ENCODE results near the gene TSPAN9.

The TSPAN9 gene

GRCh38 chr12:3187846-3188770, 110.9 kb downstream of the TSPAN9 start:
- DNase-seq (ENCODE audit: low read depth), result no peak
- H3K4me3 ChIP-seq (ENCODE audit: low read length), result no peak overlapping the region
- TF ChIP-seq, protein P1, sequence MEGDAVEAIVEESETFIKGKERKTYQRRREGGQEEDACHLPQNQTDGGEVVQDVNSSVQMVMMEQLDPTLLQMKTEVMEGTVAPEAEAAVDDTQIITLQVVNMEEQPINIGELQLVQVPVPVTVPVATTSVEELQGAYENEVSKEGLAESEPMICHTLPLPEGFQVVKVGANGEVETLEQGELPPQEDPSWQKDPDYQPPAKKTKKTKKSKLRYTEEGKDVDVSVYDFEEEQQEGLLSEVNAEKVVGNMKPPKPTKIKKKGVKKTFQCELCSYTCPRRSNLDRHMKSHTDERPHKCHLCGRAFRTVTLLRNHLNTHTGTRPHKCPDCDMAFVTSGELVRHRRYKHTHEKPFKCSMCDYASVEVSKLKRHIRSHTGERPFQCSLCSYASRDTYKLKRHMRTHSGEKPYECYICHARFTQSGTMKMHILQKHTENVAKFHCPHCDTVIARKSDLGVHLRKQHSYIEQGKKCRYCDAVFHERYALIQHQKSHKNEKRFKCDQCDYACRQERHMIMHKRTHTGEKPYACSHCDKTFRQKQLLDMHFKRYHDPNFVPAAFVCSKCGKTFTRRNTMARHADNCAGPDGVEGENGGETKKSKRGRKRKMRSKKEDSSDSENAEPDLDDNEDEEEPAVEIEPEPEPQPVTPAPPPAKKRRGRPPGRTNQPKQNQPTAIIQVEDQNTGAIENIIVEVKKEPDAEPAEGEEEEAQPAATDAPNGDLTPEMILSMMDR (conservative IDR thresholded peaks at IDR 0.05; ENCODE audit: low read length), result no peak

DNA sequence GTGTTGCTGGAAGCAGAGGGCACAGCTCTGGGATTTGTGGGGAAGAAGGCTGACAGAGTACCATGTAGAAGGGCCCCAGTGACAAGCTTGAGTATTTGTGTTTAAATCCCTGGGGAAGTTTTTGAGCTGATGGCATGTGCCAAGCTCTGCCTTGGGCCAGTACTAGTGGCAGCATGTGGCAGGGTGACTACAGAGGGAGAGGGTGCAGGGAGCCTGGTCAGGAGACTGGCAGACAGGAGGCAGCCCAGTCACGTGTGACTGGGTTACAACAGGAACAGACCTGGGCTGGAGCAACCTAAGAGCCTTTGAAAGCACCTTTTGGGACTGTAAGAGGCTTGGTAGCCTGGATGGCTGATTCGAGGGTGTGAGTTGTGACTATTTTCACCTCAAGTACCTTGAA, 112.1 kb downstream of the TSPAN9 start:
- no peak overlapping the region for H3K4me3 ChIP-seq (ENCODE audit: low read length)
- DNase-seq (ENCODE audit: low read depth), result no peak
- TF ChIP-seq, protein P1 (conservative IDR thresholded peaks at IDR 0.05; ENCODE audit: low read length), result no peak

DNA sequence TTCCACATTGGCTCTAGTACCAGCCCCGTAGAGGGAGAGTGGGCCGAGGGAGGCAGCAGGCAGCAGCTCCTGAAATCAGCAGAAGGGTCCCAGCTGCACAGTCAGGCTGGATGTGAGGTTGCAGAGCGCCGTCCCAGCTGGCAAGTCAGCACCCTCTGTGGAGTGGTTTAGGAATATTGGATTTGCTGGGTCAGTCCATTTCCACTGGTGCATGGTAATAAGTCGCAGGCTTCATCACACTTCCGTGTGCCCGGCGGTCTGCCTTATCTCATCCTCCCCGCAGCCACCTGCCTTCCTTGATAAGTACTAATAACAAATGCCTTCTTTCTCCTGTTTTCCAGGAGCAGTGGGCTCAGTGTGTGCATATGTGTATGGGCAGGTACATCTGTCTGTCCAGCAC, 112.9 kb downstream of the TSPAN9 start:
- no peak overlapping the region for H3K4me3 ChIP-seq (ENCODE audit: low read length)
- TF ChIP-seq, protein P1 (conservative IDR thresholded peaks at IDR 0.05; ENCODE audit: low read length), result no peak
- no peak for DNase-seq (ENCODE audit: low read depth)

DNA sequence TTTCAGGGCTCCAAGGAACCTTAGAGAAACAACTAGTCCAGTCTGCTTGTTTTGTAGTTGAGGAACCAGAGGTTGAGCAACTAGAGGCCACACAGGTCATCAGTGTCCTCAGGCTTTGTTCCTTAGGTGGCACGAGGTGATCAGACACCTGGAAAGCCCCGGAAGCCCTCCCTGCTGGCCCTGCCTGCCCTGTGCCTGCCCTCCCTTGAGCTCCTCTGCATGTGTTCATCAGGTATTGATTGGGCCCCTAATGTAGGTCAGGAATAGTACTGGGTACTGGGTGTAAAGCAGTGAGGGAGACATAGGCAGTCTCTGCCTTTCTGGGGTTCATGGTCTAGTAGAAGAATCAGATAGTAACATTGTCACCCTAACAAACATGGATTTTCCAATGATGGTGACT, 114.3 kb downstream of the TSPAN9 start:
- no peak for DNase-seq (ENCODE audit: low read depth)
- TF ChIP-seq, protein P1 (conservative IDR thresholded peaks at IDR 0.05; ENCODE audit: low read length), result no peak
- no peak overlapping the region for H3K4me3 ChIP-seq (ENCODE audit: low read length)

GRCh38 chr12:3192221-3192620, 115.0 kb downstream of the TSPAN9 start:
- no peak for DNase-seq (ENCODE audit: low read depth)
- TF ChIP-seq, protein P1 (conservative IDR thresholded peaks at IDR 0.05; ENCODE audit: low read length), result no peak
- H3K4me3 ChIP-seq (ENCODE audit: low read length), result no peak overlapping the region

GRCh38 chr12:3193131-3193530, 116.0 kb downstream of the TSPAN9 start:
- no peak for DNase-seq (ENCODE audit: low read depth)
- no peak overlapping the region for H3K4me3 ChIP-seq (ENCODE audit: low read length)
- TF ChIP-seq, protein P1 (conservative IDR thresholded peaks at IDR 0.05; ENCODE audit: low read length), result no peak

- no peak overlapping the region for H3K4me3 ChIP-seq (ENCODE audit: low read length)
- no peak for DNase-seq (ENCODE audit: low read depth)
- TF ChIP-seq, protein P1 (conservative IDR thresholded peaks at IDR 0.05; ENCODE audit: low read length), result no peak
These were observed 116.6 kb downstream of the TSPAN9 start for GRCh38 chr12:3193755-3194154.

Measured in AG10803 (cell line).